GM21367 (cell line): Measurements from ENCODE around the gene MMAB.

Experiments used
- ATAC-seq: cut with Tn5 transposase; IDR thresholded peaks from one replicate; pipeline ENCODE4 v1.9.1; 2021; ENCODE audit not compliant: unreplicated experiment

Gene MMAB

GRCh38 chr12:109518820-109519665, 54.3 kb downstream of the MMAB start:
- ATAC-seq, result no peak

GRCh38 chr12:109517619-109518018, 55.7 kb downstream of the MMAB start:
- no peak for ATAC-seq

- no peak for ATAC-seq
These were observed 59.3 kb downstream of the MMAB start for GRCh38 chr12:109513977-109514376.

- no peak for ATAC-seq
These were observed 60.3 kb downstream of the MMAB start for GRCh38 chr12:109513051-109513450.

GRCh38 chr12:109512608-109513007, 60.7 kb downstream of the MMAB start:
- no peak for ATAC-seq

GRCh38 chr12:109510196-109510595, 63.1 kb downstream of the MMAB start:
- ATAC-seq, result no peak

GRCh38 chr12:109504068-109504467, 69.2 kb downstream of the MMAB start:
- ATAC-seq, result no peak
